Measurements from ENCODE around the gene DGCR2. TPM values are rescaled to one million over a fixed set of nuclear protein-coding genes. Genes with fewer than 3 reads are reported as not detected.

The DGCR2 gene
- total RNA-seq, 2 donors from 2014 or later = 94.3 to 107 TPM

GRCh38 chr22:19040888-19041703 lies 81.1 kb downstream of the DGCR2 start:
- no peak for TF ChIP-seq POLR2AphosphoS5 (IDR thresholded peaks at IDR 0.05)
- TF ChIP-seq POLR2A (IDR thresholded peaks at IDR 0.05) = no peak
- TF ChIP-seq, protein P1, sequence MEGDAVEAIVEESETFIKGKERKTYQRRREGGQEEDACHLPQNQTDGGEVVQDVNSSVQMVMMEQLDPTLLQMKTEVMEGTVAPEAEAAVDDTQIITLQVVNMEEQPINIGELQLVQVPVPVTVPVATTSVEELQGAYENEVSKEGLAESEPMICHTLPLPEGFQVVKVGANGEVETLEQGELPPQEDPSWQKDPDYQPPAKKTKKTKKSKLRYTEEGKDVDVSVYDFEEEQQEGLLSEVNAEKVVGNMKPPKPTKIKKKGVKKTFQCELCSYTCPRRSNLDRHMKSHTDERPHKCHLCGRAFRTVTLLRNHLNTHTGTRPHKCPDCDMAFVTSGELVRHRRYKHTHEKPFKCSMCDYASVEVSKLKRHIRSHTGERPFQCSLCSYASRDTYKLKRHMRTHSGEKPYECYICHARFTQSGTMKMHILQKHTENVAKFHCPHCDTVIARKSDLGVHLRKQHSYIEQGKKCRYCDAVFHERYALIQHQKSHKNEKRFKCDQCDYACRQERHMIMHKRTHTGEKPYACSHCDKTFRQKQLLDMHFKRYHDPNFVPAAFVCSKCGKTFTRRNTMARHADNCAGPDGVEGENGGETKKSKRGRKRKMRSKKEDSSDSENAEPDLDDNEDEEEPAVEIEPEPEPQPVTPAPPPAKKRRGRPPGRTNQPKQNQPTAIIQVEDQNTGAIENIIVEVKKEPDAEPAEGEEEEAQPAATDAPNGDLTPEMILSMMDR (IDR thresholded peaks at IDR 0.05) = no peak
- no peak for DNase-seq (ENCODE audit: low spot score)
- H3K36me3 ChIP-seq = peaks cover 19 to 25% of the 10 kb centered on the region in 2 donors
- WGBS = 90% methylated on average over 30 of the region's 30 CpGs
- no peaks in the 10 kb centered on the region for H3K4me1 ChIP-seq (replicated peaks)
- H3K27ac ChIP-seq = no peak overlapping the region
- intact Hi-C loops (cut with DNase I) = no loop called here
- H3K4me3 ChIP-seq = no peak overlapping the region
- no peaks in the 10 kb centered on the region for H3K27me3 ChIP-seq (replicated peaks; ENCODE audit: insufficient read depth)
- no peaks in the 10 kb centered on the region for H3K9me3 ChIP-seq

GRCh38 chr22:19040391-19040861 lies 81.8 kb downstream of the DGCR2 start:
- DNase-seq (ENCODE audit: low spot score) = no peak

GRCh38 chr22:19039796-19040280 lies 82.4 kb downstream of the DGCR2 start:
- H3K27me3 ChIP-seq (replicated peaks; ENCODE audit: insufficient read depth) = no peaks in the 10 kb centered on the region
- no peak for DNase-seq (ENCODE audit: low spot score)
- peaks cover 19 to 25% of the 10 kb centered on the region in 2 donors for H3K36me3 ChIP-seq
- 86% methylated on average over 6 of the region's 6 CpGs for WGBS
- no peak overlapping the region for H3K4me3 ChIP-seq
- TF ChIP-seq POLR2AphosphoS5 (IDR thresholded peaks at IDR 0.05) (no peak), POLR2A (IDR thresholded peaks at IDR 0.05) (no peak)
- intact Hi-C loops (cut with DNase I) = no loop called here
- H3K9me3 ChIP-seq = no peaks in the 10 kb centered on the region
- no peak overlapping the region for H3K27ac ChIP-seq
- no peaks in the 10 kb centered on the region for H3K4me1 ChIP-seq (replicated peaks)

More at GRCh38 chr22:19040391-19040861, 81.8 kb downstream of the DGCR2 start:
- no peaks in the 10 kb centered on the region for H3K9me3 ChIP-seq
- H3K4me1 ChIP-seq (replicated peaks) = no peaks in the 10 kb centered on the region
- peaks cover 19 to 25% of the 10 kb centered on the region in 2 donors for H3K36me3 ChIP-seq
- intact Hi-C loops (cut with DNase I) = no loop called here
- no peak overlapping the region for H3K27ac ChIP-seq
- H3K4me3 ChIP-seq = no peak overlapping the region
- H3K27me3 ChIP-seq (replicated peaks; ENCODE audit: insufficient read depth) = no peaks in the 10 kb centered on the region
- WGBS = 85% methylated on average over 4 of the region's 4 CpGs
- TF ChIP-seq POLR2A (IDR thresholded peaks at IDR 0.05) (no peak), POLR2AphosphoS5 (IDR thresholded peaks at IDR 0.05) (no peak)

DNA sequence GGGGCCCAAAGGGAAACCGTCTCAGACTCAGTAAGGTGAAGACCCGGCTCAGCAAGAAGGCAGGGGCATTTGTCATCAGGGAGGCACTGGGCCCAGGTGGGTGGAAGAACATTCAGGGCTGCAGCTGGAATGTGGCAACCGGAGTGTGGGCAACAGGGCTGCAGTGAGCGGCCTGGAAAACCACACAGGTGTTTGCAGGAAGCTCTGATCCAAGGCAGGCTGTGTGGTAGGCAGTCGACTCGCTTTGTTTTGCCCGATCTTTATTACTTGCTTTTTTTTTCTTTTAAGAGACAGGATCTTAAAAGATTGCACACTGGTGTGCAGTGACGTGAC lies 82.8 kb downstream of the DGCR2 start:
- Histone ChIP-seq H3K27me3 (replicated peaks; ENCODE audit: insufficient read depth) (no peaks in the 10 kb centered on the region), H3K4me3 (no peak overlapping the region), H3K27ac (no peak overlapping the region), H3K9me3 (no peaks in the 10 kb centered on the region), H3K36me3 (peaks cover 19 to 25% of the 10 kb centered on the region in 2 donors), H3K4me1 (replicated peaks) (no peaks in the 10 kb centered on the region)
- TF ChIP-seq, protein P1 (IDR thresholded peaks at IDR 0.05) = no peak
- TF ChIP-seq POLR2A (IDR thresholded peaks at IDR 0.05) (no peak), POLR2AphosphoS5 (IDR thresholded peaks at IDR 0.05) (no peak)
- intact Hi-C loops (cut with DNase I) = no loop called here
- WGBS = 70% methylated on average over 8 of the region's 8 CpGs
- no peak for DNase-seq (ENCODE audit: low spot score)

- no peaks in the 10 kb centered on the region for H3K4me1 ChIP-seq (replicated peaks)
- WGBS = 86% methylated on average over 24 of the region's 24 CpGs
- H3K9me3 ChIP-seq = no peaks in the 10 kb centered on the region
- H3K27me3 ChIP-seq (replicated peaks; ENCODE audit: insufficient read depth) = no peaks in the 10 kb centered on the region
- TF ChIP-seq POLR2A (IDR thresholded peaks at IDR 0.05) (no peak), POLR2AphosphoS5 (IDR thresholded peaks at IDR 0.05) (no peak)
- TF ChIP-seq, protein P1 (IDR thresholded peaks at IDR 0.05) = no peak
- no peak for DNase-seq (ENCODE audit: low spot score)
- H3K4me3 ChIP-seq = no peak overlapping the region
- intact Hi-C loops (cut with DNase I) = no loop called here
- peaks cover 19 to 25% of the 10 kb centered on the region in 2 donors for H3K36me3 ChIP-seq
- H3K27ac ChIP-seq = no peak overlapping the region
Observed at GRCh38 chr22:19038728-19039447, 83.3 kb downstream of the DGCR2 start.
